ENCODE data around the gene ANKAR.
"Not testable (repeated sequence)": the region's sequence is repeated elsewhere in the genome, so short reads cannot be mapped to it uniquely, and the experiment has no call there.

ANKAR gene, protein sequence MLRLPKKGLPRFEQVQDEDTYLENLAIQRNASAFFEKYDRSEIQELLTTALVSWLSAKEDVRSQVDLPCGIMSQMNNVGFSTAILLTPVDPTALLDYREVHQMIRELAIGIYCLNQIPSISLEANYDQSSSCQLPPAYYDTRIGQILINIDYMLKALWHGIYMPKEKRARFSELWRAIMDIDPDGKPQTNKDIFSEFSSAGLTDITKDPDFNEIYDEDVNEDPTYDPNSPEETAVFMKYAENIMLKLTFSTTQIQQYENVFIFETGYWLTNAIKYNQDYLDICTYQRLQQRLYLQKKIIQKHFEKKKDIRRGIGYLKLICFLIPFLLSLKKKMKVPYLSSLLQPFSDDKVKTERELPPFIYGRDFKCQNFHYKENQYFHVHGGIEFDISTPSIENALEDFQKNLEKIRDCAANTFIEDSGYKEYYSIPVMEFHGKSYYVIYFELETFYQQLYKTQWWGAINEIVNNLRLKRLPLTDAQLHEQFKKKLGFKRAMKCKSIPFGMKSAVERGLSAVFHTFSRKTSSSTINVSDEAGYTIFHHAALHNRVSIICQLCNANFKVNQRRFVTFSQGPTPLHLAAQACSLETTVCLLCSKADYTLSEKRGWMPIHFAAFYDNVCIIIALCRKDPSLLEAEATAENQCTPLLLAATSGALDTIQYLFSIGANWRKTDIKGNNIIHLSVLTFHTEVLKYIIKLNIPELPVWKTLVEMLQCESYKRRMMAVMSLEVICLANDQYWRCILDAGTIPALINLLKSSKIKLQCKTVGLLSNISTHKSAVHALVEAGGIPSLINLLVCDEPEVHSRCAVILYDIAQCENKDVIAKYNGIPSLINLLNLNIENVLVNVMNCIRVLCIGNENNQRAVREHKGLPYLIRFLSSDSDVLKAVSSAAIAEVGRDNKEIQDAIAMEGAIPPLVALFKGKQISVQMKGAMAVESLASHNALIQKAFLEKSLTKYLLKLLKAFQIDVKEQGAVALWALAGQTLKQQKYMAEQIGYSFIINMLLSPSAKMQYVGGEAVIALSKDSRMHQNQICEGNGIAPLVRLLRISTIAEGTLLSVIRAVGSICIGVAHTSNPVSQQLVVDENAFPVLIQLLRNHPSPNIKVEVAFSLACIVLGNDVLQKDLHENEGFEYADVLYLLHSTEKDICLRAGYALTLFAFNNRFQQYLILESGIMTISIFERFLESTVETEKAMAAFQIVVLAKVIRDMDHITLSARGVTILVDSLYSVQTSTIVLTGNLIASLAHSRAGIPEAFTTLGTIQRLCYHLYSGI (N-terminal part only)

DNA sequence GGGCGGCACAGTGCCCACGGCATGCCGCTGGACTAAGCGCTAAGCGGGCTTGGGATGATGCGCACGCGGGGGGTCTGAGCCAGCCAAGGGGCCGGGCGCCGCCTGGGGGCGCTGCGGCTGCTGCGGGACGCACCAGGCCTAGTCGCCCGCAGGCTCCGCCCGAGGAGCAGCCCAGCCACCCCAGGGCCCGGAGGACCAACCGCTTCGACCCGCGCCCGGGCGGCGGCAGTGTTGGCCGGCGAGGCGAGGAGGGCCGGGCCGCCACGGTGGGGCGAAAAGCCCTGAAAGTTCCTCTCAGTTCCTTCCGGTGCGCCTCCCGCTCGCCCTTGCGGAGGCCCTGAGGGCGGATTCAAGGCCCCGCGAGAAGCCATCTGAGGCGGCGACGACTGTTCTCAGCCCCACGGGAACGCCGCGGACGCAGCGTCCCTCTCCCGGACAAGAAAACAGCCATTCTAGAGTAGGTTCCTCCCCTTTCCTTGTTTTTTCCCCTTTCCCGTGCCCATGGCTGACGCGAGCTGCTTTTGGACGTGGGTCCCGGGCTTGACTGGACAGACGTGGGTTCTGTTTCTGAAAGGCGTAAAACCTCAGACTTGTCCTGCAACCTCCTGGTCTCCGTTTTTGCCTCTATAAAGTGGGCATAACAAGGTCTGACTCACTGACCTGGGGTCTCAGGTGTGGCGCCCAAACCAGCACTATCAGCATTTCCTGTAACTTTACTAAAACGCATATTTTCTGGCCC lies at the start of gene ANKAR:
TSS of gene ANKAR (plus strand) at position 297 of the 739 bp plus-strand sequence. CDS start 1,821 bp downstream, outside the sequence.
- peak; percentile 37 for DNase-seq (ENCODE audit: low read depth)

- DNase-seq (ENCODE audit: low read depth): no peak
Measured at GRCh38 chr2:189625636-189626035, 48.8 kb upstream of the ANKAR start.

- no peak for DNase-seq (ENCODE audit: low read depth)
Measured at GRCh38 chr2:189627789-189628188, 46.7 kb upstream of the ANKAR start.

DNA sequence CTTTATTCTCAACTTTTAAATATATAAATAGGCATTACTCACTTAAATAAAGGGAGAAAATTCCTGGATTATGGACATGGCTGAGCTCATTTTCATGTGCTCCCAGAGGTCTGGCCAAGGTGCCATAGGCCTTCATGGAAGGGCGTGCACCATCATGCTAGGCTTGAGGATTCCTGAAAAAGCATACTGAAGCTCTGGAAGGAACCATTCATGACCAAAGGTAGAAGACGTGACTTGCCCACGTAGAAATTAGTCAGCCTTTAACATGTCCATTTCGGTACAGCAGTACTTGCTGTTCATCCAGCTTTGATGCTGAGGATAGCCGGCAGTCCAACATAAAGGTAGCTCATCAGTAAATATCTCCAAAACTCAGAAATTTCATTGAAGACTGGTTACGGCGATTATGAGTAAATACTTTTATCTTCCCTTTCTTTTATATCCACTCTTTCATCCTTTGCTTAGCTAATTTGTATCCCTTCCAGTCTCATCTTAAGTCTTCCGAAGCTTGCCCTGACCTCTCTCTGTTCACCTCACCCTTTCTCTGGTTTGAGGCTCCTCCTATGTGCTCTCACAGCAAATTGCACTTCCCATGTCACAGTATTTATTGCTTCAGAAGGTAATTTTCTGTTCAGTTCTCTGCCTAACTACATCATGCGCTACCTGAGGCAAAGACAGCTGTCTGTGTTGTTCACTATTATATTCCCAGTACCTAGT lies 45.5 kb upstream of the ANKAR start:
- no peak for DNase-seq (ENCODE audit: low read depth)

DNA sequence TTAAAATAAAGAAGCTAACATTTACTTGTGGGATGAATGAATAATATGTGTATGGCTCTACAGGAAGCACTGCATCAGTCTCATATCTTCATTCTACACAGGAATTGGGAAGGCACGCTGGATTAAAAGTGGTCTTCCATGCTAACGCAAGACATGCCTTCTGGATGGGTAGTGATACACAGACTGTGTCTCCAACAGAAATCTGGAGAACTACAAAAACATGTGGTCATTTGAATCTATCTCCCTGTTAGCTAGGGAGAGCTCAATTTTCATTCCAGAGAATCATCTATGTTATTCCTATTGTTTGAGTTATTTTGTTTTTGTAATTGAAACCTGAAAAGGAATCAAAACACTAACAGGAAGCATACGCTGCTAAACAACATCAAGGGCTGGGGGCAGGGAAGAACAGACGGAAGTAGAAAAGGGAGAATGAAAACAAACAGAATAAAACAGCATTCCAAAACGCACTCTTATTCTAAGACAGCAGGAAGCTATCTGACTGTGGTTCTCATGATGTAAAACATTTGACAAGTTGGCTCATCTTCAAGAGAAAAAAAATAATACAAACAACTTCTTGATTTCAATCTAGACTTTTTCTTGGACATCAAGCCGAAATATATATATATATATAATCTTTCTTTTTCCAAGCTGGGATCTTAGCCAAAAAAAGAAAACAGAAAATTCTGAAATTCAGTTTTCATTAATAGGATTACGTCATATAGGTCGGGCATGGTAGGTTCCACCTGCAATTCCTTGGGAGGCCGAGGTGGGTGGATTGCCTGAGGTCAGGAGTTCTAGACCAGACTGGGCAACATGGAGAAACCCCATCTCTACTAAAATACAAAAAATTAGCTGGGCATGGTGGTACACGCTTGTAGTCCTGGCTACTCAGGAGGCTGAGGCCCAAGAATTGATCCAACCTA lies 44.7 kb upstream of the ANKAR start:
- no peak for DNase-seq (ENCODE audit: low read depth)

GRCh38 chr2:189631849-189632248 lies 42.6 kb upstream of the ANKAR start:
- DNase-seq (ENCODE audit: low read depth): no peak

DNA sequence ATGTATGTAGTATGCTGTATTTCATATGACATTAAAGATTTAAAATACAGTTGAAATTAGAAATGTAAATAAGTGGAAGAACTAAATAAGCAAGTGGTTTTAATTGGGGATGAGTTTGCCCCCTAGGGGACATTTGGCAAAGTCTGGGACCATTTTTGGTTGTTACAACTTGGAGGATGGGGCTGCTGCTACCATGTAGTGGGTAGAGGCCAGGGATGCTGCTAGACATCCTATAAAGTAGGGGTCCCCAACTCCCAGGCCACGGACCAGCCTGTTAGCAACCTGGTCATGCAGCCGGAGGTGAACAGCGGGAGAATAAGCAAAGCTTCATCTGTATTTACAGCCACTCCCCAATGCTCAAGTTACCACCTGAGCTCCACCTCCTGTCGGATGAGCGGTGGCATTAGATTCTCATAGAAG lies 41.1 kb upstream of the ANKAR start:
- no peak for DNase-seq (ENCODE audit: low read depth)

- no peak for DNase-seq (ENCODE audit: low read depth)
Measured at GRCh38 chr2:189635353-189635752, 39.1 kb upstream of the ANKAR start.

DNA sequence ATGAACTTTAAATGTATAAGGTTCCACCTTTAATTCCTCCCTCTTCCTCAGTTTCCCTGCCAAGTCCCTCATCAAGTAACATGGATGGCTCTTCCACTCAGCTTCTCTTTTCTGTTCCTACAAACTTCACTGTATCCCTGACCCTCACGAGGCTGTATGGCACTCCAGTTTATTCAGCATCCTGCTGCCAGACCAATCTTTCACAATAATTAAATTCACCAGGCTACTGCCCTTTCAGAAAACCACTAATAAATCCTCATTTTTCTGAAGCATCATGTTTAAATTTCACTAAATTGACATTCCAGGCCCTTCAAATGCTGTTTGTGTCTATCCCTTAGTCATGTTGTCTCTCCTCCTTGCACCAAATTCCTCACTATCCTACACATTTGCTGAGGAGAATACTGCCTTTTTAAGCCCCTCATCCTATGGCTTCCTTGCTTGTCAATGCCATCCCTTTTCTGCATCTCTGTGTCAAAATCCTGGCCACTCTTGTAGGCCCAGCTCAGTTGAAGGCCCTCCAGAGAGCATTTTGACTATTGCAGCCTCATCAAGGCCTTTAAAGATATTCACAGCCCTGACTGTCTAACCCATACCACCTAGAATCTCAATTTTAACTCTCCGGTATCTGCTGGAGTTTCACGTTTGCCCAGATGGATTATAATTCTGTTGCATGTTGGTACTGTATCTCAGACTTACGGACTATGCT lies 36.0 kb upstream of the ANKAR start:
- DNase-seq (ENCODE audit: low read depth): no peak

DNA sequence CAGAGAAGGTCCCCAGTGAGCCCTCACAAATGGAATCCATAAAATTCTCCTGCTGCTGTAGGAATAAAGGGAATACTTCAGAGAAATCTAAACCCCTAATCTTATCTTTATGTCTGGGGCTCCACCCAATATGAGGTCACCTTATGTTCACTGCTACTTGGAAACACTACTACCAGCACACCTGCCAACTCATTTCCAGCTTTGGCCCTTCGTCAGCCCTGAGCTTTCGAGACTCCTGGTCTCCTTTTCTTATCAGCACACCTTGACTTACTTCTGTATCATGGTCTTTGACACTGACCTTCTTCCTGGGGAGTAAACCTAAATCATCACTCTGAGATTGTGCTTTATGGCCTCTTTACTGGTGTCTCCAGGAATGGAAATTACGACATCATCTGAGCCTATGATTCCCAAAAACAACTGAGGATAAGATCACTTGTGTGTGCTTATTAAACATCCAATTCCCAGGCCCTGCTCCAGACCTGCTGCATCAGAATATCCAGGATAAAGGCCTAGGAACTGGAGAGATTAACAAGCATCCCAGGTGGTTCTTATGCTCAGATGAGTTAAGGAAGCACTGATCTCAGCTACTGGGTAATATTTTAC lies 35.4 kb upstream of the ANKAR start:
- no peak for DNase-seq (ENCODE audit: low read depth)

GRCh38 chr2:189641002-189641401 lies 33.5 kb upstream of the ANKAR start:
- no peak for DNase-seq (ENCODE audit: low read depth)

DNA sequence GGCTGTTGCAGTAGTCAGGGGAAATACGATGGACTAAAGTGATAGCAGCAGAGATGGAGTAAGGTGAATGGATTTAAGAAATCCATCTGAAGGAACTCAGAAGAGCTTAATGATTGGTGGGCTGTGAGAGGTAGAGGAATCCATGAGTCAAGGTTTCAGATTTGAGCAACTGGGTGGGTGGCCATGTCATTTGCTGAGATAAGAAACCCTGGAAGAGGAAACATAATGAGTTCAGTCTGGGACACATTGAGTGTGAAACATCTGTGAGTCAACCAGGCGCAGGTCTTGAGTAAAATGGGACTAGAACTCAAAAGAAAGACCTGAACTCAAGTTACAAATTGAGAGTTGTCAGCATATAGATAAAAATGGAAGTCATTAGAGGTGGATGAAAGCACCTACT lies 32.9 kb upstream of the ANKAR start:
- no peak for DNase-seq (ENCODE audit: low read depth)

GRCh38 chr2:189646521-189646920 lies 27.9 kb upstream of the ANKAR start:
- no peak for DNase-seq (ENCODE audit: low read depth)

- DNase-seq (ENCODE audit: low read depth): peak; percentile 57
Measured at GRCh38 chr2:189648846-189649509, 25.5 kb upstream of the ANKAR start.

GRCh38 chr2:189651284-189651683 lies 23.2 kb upstream of the ANKAR start:
- no peak for DNase-seq (ENCODE audit: low read depth)

DNA sequence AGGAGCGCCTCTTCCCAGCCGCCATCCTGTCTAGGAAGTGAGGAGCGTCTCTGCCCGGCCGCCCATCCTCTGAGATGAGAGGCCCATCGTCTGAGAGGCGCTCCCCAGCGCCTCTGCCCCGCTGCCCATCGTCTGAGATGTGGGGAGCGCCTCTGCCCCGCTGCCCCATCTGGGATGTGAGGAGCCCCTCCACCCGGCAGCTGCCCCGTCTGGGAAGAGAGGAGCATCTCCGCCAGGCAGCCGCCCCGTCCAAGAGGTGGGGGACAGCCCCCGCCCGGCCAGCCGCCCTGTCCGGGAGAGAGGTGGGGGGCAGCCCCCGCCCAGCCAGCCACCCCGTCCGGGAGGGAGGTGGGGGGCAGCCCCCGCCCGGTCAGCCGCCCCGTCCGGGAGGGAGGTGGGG lies 21.0 kb upstream of the ANKAR start:
- not testable (repeated sequence) for DNase-seq (ENCODE audit: low read depth)

- no peak for DNase-seq (ENCODE audit: low read depth)
Measured at GRCh38 chr2:189654641-189655040, 19.8 kb upstream of the ANKAR start.

- DNase-seq (ENCODE audit: low read depth): peak; percentile 80
Measured at GRCh38 chr2:189657867-189658266, 16.6 kb upstream of the ANKAR start.

Measured in non-pigmented ciliary epithelial cell (primary cell).